WERI-Rb-1 (cell line): ENCODE data around the gene PARD3B.

Experiments
- DNase-seq: peaks from one replicate; pipeline ENCODE4 v3.0.0-alpha.2; 2020
- H3K27ac ChIP-seq: fragments of 250-450 bp; sonication (Bioruptor Pico); 2 replicates; pipeline ENCODE4 v1.5.1; 2020; ENCODE audit warnings: mild to moderate bottlenecking, moderate library complexity
- H3K27me3 ChIP-seq: fragments of 250-450 bp; sonication (Bioruptor Pico); 2 replicates; pipeline ENCODE4 v1.5.1; 2021; ENCODE audit warnings: mild to moderate bottlenecking, low read depth, moderate library complexity; ENCODE audit not compliant: insufficient read depth, severe bottlenecking
- H3K36me3 ChIP-seq: fragments of 250-450 bp; sonication (Bioruptor Pico); 2 replicates; pipeline ENCODE4 v1.5.1; 2020; ENCODE audit warnings: mild to moderate bottlenecking, moderate library complexity
- H3K4me3 ChIP-seq: 2 replicates; pipeline ENCODE4 v1.5.1; 2011; ENCODE audit warnings: low read depth, mild to moderate bottlenecking, control low read depth, low read length
- H3K9me3 ChIP-seq: fragments of 250-450 bp; sonication (Bioruptor Pico); 2 replicates; pipeline ENCODE4 v1.5.1; 2021; ENCODE audit warnings: mild to moderate bottlenecking, moderate library complexity; ENCODE audit not compliant: severe bottlenecking
- CTCF ChIP-seq: IDR thresholded peaks from 2 replicates; pipeline ENCODE4 v1.5.1; 2011; ENCODE audit warnings: low read depth, mild to moderate bottlenecking, control low read depth, inconsistent platforms, low read length

The PARD3B gene

GRCh38 chr2:205637779-205638503 lies 1092.7 kb downstream of the PARD3B start:
- Histone ChIP-seq H3K36me3 (no peaks in the 10 kb centered on the region), H3K27ac (no peak overlapping the region), H3K9me3 (peaks cover 7% of the 10 kb centered on the region), H3K27me3 (no peaks in the 10 kb centered on the region), H3K4me3 (no peak overlapping the region)
- DNase-seq: no peak
- no peak for TF ChIP-seq CTCF

- no peaks in the 10 kb centered on the region for H3K36me3 ChIP-seq
- no peak overlapping the region for H3K27ac ChIP-seq
- peaks cover 5% of the 10 kb centered on the region for H3K9me3 ChIP-seq
- DNase-seq: no peak
- no peak overlapping the region for H3K4me3 ChIP-seq
- no peaks in the 10 kb centered on the region for H3K27me3 ChIP-seq
- TF ChIP-seq CTCF: no peak
Observed at GRCh38 chr2:205640716-205641115, 1095.4 kb downstream of the PARD3B start.

GRCh38 chr2:205642599-205643356 lies 1097.5 kb downstream of the PARD3B start:
- H3K27me3 ChIP-seq: no peaks in the 10 kb centered on the region

GRCh38 chr2:205643391-205643885 lies 1098.2 kb downstream of the PARD3B start:
- no peak overlapping the region for H3K27ac ChIP-seq

More at GRCh38 chr2:205642599-205643356, 1097.5 kb downstream of the PARD3B start:
- DNase-seq: no peak
- Histone ChIP-seq H3K9me3 (peaks cover 5% of the 10 kb centered on the region), H3K4me3 (no peak overlapping the region), H3K36me3 (no peaks in the 10 kb centered on the region), H3K27ac (no peak overlapping the region)
- no peak for TF ChIP-seq CTCF

GRCh38 chr2:205644018-205644417 lies 1098.7 kb downstream of the PARD3B start:
- no peak for TF ChIP-seq CTCF
- no peak for DNase-seq
- Histone ChIP-seq H3K27ac (no peak overlapping the region), H3K36me3 (no peaks in the 10 kb centered on the region), H3K4me3 (no peak overlapping the region), H3K9me3 (peaks cover 5% of the 10 kb centered on the region), H3K27me3 (no peaks in the 10 kb centered on the region)

More at GRCh38 chr2:205643391-205643885, 1098.2 kb downstream of the PARD3B start:
- no peaks in the 10 kb centered on the region for H3K27me3 ChIP-seq
- H3K9me3 ChIP-seq: peaks cover 5% of the 10 kb centered on the region
- no peak overlapping the region for H3K4me3 ChIP-seq
- H3K36me3 ChIP-seq: no peaks in the 10 kb centered on the region
- TF ChIP-seq CTCF: no peak
- DNase-seq: no peak
